Suppressor macrophage (primary cell): ENCODE data around the gene HECW1.

Experiments
- DNase-seq, 4 experiments: peaks; one replicate each; pipeline ENCODE4 v3.0.0-alpha.2; 2020 to 2022

HECW1 gene

DNA sequence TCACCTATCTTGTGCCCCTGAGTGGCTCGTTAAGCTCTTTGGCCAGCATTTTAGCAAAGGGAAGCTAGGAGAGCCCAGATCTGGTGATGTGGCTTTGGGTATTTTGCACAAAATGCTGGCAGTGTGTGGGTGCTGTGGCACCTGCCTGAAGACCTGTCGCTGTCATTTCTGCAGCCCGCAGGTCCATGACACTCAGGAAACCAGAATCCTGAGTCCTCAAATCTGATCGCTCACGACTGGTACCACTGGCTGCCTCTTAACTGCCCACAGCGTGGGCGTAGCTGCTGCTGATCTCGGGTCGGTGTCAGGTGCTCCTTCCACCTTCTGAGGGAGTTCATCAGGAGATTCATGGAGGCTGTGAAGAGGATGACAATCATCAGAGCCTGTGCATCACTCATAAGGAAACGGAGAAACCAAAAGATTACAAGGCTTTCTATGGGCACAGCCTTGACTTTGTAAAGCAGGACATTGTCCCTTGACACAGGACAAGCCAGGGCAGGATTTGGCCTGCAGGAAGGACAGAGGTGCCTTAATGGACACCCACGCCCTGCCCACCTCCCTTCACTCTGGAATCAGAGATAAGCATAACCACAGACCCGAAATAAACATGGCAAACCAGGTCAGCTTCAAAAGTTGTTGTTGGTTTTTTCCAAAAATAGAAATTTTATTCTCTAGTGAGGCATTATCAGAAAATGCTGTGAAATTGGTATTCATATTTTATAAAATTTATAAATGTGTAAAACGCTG lies 399.5 kb downstream of the HECW1 start:
- no peak for DNase-seq

DNA sequence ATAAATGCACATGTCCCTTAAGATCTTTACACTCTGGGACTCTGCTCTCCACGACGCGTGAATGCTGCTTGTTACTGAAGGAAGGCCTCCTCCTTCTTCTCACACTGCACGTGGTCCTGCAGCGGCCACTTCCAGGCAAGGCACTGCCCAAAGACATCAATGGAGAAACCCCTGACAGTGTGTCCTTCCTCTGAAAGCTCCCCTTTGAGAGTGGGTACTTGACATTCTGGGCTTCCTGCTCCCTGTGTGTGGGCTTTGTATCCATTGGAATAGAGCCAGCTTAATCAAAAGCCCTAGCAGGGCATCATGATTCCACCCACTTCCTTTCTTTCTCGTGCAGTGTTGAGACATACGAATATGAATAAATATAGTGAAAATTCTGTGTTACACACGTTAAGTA lies 400.8 kb downstream of the HECW1 start:
- peak; percentile 42 to 81 (median 52) for DNase-seq

DNA sequence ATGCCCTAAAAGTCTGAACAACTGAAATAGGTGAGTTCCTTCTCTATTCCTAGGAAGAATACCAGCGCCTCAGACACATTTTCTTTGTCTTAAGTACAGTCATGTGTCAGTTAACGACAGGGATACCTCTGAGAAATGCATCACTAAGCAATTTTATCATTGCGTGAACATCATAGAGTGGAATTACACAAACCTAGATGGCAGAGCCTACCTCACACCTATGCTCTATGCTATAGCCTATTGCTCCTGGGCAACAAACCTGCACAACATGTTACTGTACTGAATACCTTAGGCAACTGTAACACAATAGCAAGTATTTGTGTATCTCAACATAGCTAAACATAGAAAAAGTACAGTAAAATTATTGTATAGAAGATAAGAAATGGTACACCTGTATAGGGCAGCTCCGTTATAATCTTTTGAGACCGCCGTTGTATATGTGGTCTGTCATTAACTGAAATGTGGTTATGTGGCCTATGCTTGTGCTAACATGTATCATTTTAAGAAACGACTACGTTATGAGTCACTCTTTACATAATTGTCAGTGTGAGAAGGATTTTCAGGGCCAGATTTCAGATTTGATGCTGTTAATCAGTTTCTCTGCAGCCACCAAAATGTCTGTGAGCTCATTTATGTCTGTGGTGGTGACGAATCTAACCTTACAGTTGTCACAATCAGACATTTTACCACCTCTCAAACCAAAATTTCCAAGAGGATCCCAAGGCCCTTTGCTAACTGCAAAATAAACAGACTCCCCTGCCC lies 404.3 kb downstream of the HECW1 start:
- DNase-seq = peak in 1 of 4 experiments; percentile 9

DNA sequence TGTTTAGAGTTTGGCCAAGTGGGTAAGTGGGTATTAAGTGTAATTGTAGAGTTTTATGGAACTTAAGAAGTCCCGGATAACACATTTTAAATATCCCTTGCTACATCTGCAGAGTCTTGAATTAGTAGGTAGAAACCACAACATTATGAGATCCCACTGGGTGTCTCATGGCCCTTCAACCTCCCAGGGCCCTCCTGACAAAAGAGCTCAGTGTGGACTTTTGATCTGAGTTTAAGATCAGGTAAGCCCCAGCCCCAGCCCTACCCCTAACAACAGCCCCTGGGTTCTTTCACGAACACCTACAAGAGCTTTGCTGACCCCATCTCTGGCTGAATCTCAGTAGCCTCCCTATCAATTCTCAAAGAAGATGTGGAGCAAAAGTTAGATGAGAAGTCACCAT lies 405.0 kb downstream of the HECW1 start:
- DNase-seq = no peak

DNA sequence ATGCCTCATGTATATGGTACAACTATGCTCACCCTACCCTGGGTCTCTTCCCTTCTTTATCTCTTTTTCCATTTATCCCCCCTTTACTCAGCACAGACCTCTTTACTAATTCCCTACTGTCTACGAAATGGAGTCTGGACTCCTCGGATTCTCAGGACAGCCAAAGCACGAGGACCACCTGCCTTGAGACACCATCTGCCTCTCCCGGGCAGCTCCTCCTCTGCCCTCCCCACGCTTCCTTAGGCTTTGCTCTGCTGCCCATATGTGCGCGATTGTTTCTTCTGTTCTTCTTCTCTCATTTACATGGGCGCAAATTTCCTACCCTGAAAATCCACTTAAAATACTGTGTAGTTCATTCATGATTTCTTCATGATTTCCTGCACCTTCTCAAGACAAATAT lies 407.8 kb downstream of the HECW1 start:
- no peak for DNase-seq

DNA sequence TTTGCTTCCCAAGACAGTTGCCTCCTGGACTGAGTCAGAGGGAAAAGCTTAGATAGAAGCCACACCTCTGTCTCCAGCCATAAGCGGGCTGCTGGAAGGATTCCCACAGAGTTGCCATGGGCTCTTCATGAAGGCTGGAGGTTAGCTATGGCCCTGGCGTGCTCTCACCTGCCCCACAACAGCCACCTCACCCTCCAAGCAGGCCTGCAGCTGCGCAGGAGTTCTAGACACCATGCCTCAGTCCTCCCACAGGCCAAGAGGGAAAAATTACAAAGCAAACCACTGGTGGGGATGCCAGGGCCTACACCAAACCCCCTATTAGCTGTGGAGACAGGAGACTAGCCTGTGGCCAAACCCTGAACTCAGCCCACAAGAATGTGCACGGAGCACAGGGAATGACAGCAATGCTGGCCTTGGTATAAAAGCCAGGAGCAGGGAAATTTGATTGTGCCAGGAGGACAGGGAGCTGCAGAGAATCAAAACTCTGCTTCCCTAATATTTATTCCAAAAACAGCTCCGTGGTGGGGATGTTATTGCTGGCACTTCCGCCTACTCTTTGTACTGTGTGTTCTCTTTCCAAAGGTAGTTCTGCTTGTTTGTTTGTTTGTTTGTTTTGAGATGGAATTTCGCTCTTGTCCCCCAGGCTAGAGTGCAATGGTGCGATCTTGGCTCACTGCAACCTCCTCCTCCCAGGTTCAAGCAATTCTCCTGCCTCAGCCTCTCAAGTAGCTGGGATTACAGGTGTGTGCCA lies 410.1 kb downstream of the HECW1 start:
- DNase-seq = no peak

DNA sequence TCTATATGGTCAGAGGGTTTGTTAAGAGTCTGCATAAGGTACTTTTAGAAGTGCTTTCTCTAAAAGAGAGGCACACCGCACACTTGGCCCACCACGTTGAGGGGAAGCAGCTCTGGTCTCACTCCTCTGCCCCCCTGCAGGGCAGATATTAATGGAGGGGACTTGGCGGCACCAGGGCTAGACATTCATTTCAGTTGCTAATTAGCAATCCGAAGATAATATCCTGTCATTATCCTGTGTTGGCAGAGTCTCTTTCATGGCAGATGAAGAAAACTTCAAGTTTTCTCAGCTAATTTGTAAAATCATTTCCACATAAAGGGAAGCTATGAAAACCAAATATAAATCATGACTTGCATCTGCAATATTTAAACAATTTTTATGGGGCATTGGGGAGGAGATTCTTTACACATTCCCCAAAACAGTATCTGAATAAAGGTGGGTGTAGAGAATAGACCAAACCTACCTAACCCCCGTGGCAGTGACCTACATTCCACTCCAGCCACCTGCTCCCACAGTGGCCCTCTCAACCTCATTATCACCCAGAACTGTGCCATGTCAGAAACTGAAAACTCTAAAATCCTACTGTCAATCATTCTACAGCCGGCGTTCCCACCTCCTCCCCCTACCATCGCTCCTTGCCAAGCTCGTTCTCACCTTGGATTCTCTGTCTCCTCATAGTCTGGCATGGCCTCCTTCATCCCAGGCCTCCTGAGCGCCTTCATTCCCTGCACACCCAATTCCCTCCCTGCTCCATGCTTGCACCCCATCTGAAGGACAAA lies 416.3 kb downstream of the HECW1 start:
- DNase-seq = no peak

DNA sequence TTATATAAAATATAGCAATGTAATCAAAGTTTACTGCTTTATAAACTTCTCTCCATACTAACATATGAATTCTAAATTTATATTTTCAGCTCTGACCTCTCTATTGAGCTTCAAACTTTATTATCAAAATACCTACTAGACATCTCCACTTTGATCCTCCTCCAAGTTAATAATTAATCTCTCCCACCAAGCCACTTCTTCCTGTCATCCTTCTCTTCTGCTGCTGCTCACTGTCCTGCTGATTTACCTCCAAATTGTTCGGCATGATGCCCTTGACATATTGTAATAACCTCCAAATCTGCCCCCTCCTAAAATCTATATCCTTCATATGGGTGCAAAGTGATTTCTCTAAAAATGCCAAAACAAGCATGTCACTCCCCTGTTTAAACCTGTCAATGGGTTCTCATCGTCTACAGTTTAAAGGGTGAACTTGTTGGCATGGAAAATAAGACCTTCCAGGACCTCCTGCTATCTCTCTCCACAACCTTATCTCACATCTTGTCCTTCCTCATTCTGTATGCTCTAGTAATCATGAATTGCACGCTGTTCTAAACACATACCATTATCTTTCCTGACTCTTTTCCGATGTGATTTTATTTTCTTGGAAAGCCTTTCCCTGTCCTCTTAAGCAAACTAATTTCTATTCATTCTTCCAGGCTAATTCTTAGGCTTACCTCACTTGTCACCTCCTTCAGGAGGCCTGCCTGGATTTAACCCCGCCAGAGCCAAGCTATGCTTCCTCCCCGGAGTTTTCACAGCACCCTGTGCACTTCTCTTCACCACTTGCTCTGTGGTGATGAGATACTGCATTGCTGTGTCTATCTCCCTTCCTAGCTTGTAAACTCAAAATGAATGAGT lies 418.3 kb downstream of the HECW1 start:
- no peak for DNase-seq

DNA sequence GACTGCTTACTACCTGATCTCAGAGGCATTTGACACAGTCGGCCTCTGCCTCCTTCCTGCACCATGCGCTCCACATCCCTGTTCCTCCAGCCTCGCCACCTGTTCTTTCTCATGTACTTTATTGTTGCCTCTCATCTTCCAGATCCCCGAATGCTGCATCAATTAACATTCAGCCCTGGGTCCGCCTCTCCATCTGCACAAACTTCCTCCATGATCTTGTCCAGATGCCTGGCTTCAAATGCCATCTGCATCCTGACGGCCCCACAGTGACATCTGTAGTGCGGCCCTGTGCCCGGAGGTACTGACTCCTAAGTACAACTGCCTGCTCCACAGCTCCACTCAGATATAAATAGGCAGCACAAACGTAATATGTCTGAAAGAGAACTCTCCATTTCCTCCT lies 419.3 kb downstream of the HECW1 start:
- no peak for DNase-seq

DNA sequence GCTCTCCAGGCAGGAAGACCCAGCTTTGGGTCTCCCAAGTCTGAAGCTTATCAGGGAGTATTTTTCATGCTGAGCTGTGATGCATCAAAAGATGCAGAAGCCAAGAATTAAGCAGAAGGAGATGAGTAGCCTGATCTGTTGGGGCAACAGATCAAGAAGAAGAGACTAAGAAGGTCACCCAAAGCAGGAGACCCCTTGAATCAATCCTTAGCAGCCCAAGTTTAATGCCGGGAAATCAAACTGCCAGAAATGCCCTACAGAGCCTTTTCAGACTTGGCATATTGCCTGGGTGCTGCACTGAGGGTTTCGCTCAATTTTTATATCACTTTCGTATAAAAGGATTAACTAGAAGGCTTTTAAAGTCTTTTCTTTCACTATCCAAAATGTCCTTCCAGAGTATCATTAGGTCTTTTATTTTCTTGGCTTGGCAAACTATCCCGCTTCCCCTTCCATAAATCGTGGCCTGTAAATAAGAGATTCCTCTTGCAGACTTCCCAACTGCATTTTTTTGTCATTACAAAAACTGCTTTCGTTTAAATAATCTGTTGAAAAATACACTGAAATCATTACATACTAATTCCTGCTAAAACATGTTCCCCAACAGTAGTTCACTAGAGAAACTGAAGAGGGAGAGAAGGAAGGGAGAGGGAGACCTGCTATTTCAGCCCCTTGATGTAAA lies 421.5 kb downstream of the HECW1 start:
- no peak for DNase-seq

DNA sequence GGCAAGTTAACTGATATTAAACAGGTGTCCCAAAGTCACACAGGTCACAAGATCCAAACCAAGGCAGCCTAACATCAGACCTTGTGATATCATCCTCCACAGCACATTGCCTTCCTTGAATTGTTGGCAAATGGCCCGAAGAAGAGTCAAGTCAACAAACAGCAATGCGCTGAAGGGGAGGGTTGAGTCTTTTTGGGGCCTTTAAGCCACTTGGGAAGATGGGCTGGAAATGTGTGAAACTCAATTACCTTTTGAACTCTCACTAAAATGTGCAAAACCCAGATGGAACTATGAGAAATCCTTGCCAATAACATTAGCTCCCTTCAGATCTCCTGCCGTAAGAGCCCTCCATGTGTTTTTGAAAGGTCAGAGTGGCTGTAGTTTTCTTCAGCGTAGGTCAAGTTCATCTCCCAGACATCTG lies 422.6 kb downstream of the HECW1 start:
- DNase-seq = no peak

DNA sequence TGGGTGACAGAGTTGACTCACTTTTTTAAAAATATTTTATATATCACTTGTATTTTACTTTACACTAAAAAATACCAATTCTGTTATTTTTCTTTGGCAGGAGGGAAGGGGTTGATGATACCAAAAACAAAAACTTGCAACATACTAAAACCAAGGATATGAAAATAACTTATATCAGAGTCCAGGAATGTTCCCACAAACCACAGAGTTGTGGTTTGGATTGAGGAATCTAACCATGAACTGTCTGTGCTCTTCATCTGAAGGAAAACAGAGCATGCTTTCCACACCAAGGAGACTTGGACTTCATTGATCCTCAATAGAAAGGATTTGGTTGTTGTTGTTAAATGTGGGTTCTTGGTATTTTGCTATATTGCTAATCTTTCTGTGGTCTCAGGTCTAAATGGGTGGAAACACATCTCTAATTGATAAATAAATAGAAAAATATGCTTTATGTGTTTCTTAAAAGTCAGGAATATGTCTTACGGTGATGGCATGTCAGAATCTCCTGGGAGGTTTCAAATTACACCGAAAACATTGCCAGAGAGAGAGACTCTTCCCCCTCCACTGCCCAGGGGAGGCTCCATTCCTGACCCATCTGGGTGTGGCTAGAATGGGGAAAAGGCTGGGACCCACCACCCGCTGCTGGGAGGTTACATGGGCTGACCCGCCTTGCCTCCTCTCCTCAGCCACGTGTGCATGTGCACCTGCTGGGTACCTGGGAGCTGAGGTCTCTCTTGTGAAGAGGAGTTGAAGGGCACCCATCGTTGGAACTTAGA lies 423.6 kb downstream of the HECW1 start:
- DNase-seq = no peak

DNA sequence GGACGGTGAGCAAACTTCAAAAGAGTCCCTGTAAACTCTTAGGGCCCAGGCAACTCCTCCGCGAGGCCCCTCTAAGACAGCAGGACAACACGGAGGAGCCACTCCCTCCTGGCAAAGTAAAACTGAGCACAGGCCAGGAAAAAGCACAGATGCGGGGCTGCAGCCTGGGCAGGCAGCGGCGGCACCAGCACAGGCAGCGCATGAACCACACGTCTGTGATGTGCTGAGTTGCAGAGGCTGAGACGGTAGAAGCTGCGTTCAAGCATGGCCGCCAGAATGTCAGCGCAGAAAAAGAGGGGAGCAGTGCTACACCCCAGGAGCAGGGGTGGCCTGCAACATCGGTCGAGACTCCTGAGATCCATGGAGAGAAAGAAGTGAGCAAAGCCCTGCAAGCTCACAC lies 424.3 kb downstream of the HECW1 start:
- no peak for DNase-seq

DNA sequence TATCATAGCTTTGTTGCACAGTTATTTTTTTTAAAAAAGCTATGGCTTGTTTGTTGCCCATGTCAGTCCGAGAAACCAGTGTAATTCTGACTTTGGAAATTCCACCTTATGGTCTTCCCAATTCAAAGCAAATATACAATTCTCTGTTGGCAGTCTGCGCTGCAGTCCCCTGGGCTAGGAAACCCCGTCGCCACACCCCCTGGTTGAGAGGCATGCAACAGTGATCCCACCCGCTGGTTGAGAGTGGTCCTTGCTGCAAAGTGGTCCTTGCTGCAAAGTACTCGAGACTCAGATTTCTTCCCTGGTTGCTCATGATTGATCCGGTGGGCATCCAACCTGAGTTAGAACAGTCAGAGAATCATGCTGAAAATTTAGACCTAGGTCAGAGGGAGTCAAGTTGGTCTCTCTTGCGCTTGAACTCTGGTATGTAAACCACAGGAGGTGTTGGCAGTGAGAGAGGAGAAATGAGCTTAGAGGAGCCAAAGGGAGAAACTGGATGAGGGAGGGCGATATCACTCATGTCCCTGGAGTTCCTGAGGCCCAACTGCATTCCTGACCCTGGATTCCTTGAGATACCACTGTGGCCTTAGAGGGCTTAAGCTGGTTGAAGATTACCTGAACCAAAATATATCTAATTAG lies 425.4 kb downstream of the HECW1 start:
- no peak for DNase-seq

DNA sequence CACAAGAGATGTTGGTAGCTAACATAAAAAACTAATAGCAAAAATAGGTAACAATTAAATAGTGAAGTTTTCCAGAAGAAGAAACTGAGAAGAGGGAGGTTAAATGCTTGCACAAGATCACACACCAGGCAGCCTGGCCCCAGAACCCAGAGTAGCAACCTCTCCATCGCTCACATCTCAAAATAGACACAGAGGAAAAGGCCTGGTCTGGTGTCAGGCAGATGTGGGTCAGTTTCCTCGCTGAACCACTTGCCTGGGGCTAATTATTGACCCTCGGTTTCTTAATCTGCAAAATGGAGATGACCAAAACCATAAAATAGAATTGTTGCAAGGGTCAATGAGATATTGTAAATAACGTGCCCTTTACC lies 425.9 kb downstream of the HECW1 start:
- no peak for DNase-seq

DNA sequence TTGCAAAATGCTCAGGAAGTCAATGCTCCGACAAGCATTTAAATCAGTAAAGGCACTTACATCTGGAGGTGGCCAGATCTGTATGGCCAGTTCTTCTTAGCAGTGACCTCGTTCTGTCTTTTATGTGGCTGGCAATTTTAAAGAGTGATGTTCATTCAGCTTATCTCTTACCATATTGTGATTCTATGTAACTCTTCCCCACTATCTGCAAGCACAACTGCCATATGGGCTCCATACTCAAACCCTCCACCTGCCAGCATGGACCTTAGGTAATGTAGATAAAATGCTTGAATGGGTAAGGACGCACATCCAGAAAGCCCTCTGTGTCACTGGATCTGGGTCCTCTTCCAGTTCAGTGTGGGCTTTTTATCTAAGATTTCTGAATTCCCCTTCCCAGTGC lies 428.0 kb downstream of the HECW1 start:
- no peak for DNase-seq

DNA sequence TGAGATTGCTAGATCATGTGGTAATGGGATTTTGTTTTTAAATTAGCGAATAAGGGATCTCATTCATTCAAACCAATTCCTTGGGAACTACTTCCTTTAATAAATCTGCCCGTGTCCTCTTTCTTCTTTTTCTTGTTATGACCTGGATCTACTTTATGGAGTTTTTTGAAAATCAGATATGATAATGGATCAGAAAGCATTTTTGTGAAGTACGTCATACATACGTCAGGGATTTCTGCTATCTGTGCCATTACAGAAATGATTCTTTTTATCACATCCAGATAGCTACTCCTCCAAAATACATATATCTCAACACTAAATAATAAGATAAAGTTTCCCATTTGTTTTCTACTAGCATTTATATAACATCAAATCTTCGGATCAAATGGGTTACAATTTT lies 430.3 kb downstream of the HECW1 start:
- no peak for DNase-seq

DNA sequence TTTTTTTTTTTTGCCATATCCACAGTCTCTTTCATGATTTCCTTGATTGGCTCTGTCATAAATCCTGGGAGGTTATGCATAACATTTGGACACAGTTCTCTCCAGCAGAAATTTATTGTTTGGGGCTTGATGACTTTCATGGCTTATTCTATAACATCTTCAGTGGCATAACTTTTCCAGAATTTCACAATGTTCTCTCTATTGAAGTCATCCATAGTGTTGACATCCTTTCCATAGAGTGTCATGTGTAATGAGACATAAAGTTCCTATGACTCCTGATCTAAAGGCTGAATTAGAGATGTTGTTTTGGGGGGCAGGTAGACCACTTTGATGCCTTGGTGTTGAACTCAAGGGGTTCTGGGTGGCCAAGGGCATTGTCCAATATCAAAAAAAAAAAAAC lies 433.8 kb downstream of the HECW1 start:
- DNase-seq = peak in 2 of 4 experiments; percentile 23 to 45

DNA sequence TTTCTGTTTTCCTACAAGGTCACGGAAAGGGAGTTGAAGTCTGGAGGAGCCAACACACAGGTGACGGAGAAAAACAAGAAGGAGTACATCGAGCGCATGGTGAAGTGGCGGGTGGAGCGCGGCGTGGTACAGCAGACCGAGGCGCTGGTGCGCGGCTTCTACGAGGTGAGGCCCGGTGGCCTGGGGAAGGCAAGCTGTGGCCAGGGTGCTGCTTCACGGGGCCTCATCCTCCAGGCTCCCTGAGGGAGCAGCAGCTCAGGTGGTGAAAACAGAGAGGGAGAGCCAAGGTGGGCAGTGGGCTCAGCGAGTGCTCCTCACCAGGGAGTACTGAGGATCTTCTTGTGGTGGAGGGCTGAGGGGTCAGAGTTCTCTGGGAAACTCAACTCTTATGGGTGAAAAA lies 438.0 kb downstream of the HECW1 start:
- DNase-seq = no peak

DNA sequence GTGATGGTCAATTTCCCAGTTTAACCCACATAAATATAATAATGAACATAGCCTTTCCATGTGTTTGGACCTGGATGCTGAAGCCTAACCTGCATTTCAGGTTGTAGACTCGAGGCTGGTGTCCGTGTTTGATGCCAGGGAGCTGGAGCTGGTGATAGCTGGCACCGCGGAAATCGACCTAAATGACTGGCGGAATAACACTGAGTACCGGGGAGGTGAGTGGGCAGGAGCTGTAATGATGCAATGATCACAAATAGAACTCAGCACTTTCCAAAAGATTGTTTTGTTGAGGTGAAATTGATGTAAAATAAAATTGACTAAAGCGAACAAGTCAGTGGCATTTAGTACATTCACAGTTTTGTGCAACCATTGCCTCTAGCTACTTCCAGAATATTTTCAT lies 439.7 kb downstream of the HECW1 start:
- no peak for DNase-seq
